Mucosa of descending colon (tissue), 3 donors: ENCODE measurements around the gene TRIM13. TPM values are rescaled to one million over a fixed set of nuclear protein-coding genes. Genes with fewer than 3 reads are reported as not detected.

ENCODE experiments used
- ATAC-seq: fragments of 200-7000 bp; cut with Tn5 transposase; one replicate; pipeline ENCODE4 v1.9.1; 2020; ENCODE audit warnings: mild to moderate bottlenecking, moderate library complexity
- DNase-seq, 3 donors: peaks; one replicate each; pipeline ENCODE4 v3.0.0-alpha.2; 2020
- H3K36me3 ChIP-seq: fragments of 200-600 bp; one replicate; pipeline ENCODE4 v1.8.0; 2021; ENCODE audit warnings: low read depth, mild to moderate bottlenecking
- H3K4me1 ChIP-seq: fragments of 200-600 bp; one replicate; pipeline ENCODE4 v1.8.0; 2021; ENCODE audit warnings: low read depth, mild to moderate bottlenecking
- H3K4me3 ChIP-seq: fragments of 200-600 bp; one replicate; pipeline ENCODE4 v1.8.0; 2021; ENCODE audit warnings: mild to moderate bottlenecking
- H3K9me3 ChIP-seq: fragments of 200-600 bp; one replicate; pipeline ENCODE4 v1.8.0; 2021; ENCODE audit warnings: mild to moderate bottlenecking
- intact Hi-C, 2 donors: fragments of 100-400 bp; cut with DNase I in 1 of 2; cut with micrococcal nuclease in 1 of 2; formaldehyde crosslinking; loops; one replicate each; pipeline versions ENCODE4 v1.11.0 to v1.11.1; 2022; cut with DNase I, micrococcal nuclease
- total RNA-seq, 3 donors: library from RNA; stranded (reverse); fragmentation: NEBNext Ultra II Directional in 2 of 3; extraction: Animal tissue kit (Norgen Biotek cat#: 25700) in 2 of 3; gene quantifications; one replicate each; pipeline versions ENCODE4 v1.2.1 to v1.2.4, GENCODE V29; 2021 to 2023
- TF ChIP-seq, protein P1 (sequence below): fragments of 200-600 bp; IDR thresholded peaks from one replicate; pipeline ENCODE4 v1.8.0; 2022; ENCODE audit warnings: antibody characterized with exemption, mild to moderate bottlenecking
- donor health status: DM: no; HTN: no; CAD: no; lungs with moderate emphysema.
- donor health status: DM: no; HTN: no; CAD: no.
- donor health status: DM: no; HTN: yes; CAD: no.

Gene TRIM13
- total RNA-seq, 3 donors from 2014 or later, result 31.6 to 35.5 (median 32.7) TPM

DNA sequence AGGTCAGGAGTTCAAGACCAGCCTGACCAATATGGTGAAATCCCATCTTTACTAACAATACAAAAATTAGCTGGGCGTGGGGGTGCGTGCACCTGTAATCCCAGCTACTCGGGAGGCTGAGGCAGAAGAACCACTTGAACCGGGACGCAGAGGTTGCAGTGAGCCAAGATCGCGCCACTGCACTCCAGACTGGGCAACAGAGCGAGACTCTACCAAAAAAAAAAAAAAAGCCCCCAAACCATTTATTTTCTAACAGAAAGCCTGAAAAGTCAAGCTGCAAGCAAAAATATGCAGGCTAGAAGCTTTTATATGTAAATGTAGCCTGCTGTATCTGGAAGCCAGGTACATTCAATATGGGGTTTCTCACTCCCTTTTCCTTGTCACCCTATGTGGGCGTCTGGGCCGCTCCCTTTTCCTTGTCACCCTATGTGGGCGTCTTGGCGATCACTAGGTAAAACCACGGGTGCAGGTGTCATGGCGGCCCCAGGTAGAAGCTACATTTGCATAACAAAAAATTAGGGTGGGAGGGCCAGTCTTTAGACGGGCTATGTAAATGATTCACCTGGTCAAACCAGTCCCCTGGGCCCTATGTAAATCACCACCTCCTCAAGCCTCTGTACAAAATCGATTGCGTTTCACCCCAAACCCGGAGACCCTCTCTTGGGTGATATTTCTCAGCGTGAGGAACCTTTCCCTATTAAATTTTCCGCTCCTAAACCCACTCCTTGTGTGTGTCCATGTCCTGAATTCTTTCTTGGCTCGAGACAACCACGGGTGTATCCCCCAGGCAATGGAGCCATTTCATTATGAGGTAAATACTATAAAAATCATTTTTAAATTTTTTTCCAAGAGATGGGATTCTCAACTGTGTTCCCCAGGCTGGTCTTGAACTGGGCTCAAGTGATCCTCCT lies 2.1 kb downstream of the TRIM13 start:
- TF ChIP-seq, protein P1, sequence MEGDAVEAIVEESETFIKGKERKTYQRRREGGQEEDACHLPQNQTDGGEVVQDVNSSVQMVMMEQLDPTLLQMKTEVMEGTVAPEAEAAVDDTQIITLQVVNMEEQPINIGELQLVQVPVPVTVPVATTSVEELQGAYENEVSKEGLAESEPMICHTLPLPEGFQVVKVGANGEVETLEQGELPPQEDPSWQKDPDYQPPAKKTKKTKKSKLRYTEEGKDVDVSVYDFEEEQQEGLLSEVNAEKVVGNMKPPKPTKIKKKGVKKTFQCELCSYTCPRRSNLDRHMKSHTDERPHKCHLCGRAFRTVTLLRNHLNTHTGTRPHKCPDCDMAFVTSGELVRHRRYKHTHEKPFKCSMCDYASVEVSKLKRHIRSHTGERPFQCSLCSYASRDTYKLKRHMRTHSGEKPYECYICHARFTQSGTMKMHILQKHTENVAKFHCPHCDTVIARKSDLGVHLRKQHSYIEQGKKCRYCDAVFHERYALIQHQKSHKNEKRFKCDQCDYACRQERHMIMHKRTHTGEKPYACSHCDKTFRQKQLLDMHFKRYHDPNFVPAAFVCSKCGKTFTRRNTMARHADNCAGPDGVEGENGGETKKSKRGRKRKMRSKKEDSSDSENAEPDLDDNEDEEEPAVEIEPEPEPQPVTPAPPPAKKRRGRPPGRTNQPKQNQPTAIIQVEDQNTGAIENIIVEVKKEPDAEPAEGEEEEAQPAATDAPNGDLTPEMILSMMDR, result no peak
- Histone ChIP-seq H3K4me1 (peaks cover 38% of the 10 kb centered on the region), H3K36me3 (no peaks in the 10 kb centered on the region), H3K4me3 (no peak overlapping the region), H3K9me3 (no peaks in the 10 kb centered on the region)
- intact Hi-C loops, result loop anchor here in 1 of 2 donors (10.0 kb wide), 1 partner anchor 86 kb away; no protein-coding TSS in a partner anchor
- DNase-seq (no peak), ATAC-seq (no peak)

DNA sequence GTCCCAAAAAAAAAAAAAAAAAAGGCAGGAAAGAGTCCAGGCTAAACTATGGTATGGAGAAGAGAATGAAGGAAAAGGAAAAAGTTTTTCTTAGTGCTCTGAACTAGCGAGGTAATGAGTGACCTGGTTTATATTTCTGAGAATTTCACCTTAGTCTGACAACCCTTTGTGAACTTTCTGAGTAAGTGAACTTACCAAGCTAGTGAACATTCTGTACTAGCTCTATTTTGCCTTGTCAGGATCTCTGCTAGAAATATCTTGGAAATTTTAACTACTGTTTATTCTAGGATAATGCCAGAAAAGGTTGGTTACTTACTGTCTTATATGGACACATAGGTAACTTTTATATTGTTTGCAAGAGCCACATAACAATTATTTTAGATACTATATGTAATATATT lies 4.4 kb downstream of the TRIM13 start:
- Histone ChIP-seq H3K4me3 (no peak overlapping the region), H3K36me3 (no peaks in the 10 kb centered on the region), H3K9me3 (no peaks in the 10 kb centered on the region), H3K4me1 (peaks cover 45% of the 10 kb centered on the region)
- ATAC-seq, result no peak
- intact Hi-C loops, result no loop called here
- no peak for DNase-seq
- TF ChIP-seq, protein P1, result no peak

DNA sequence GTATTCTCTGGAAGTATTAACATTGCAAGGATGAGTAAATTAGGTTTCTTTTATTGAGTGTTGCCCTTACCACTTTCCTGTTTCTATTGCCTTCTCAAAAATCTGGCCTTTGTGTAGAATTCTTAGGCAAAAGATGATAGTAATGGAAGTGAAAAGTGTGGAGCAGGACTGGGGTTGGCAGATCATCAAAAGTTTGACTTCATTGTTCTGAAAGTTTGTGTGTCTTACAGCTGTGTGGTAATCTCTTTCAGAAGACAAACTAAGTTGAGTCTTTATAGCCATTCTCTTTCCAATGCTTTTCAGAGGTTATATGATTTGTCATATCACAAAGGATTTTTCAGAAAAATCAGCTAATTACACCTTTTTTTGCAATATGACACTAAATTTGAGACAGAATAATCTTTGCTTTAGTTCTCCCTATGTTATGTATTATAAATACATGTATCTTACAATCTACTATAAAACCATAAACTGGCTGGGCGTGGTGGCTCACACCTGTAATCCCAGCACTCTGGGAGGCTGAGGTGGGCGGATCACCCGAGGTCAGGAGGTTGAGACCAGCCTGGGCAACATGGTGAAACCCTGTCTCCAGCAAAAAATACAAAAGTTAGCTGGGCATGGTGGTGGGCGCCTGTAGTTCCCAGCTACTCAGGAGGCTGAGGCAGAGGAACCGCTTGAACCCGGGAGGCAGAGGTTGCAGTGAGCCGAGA lies 9.7 kb downstream of the TRIM13 start:
- H3K4me3 ChIP-seq, result no peak overlapping the region
- H3K9me3 ChIP-seq, result no peaks in the 10 kb centered on the region
- ATAC-seq (peak; percentile 87), DNase-seq (peak; percentile 74 to 86 (median 78))
- no peaks in the 10 kb centered on the region for H3K36me3 ChIP-seq
- TF ChIP-seq, protein P1, result no peak
- H3K4me1 ChIP-seq, result peaks cover 21% of the 10 kb centered on the region
- intact Hi-C loops, result no loop called here

DNA sequence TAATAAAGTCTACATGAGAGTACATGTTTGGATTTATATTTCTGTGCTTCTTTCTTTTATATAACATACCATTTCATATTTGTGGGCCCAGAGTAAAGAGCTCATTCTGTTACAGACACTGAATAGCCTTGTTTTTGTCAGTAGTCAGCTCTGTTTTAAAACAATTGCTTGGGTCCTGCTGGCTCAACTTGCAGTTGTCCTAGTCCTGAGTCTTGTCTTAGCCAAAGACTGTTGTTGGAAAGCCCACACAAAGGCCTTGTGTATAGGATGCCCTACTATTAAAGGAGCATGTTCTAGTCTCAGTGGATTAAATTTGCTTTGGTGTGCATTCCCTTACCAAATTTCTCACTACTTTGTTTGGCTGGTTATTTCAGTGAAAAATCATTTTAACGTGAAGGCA lies 14.6 kb downstream of the TRIM13 start:
- TF ChIP-seq, protein P1, result no peak
- DNase-seq (no peak), ATAC-seq (no peak)
- Histone ChIP-seq H3K36me3 (no peaks in the 10 kb centered on the region), H3K9me3 (no peaks in the 10 kb centered on the region), H3K4me1 (peaks cover 9% of the 10 kb centered on the region), H3K4me3 (no peak overlapping the region)
- intact Hi-C loops, result loop anchor here in 1 of 2 donors (10.0 kb wide), 1 partner anchor 53 kb away; no protein-coding TSS in a partner anchor

DNA sequence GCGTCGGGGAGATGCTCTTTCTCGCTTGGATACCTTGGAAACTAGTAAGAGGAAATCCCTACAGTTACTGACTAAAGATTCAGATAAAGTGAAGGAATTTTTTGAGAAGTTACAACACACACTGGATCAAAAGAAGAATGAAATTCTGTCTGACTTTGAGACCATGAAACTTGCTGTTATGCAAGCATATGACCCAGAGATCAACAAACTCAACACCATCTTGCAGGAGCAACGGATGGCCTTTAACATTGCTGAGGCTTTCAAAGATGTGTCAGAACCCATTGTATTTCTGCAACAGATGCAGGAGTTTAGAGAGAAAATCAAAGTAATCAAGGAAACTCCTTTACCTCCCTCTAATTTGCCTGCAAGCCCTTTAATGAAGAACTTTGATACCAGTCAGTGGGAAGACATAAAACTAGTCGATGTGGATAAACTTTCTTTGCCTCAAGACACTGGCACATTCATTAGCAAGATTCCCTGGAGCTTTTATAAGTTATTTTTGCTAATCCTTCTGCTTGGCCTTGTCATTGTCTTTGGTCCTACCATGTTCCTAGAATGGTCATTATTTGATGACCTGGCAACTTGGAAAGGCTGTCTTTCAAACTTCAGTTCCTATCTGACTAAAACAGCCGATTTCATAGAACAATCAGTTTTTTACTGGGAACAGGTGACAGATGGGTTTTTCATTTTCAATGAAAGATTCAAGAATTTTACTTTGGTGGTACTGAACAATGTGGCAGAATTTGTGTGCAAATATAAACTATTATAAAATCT lies 15.7 kb downstream of the TRIM13 start:
- ATAC-seq (no peak), DNase-seq (no peak)
- intact Hi-C loops, result loop anchor here in 1 of 2 donors (10.0 kb wide), 1 partner anchor 52 kb away; no protein-coding TSS in a partner anchor
- Histone ChIP-seq H3K36me3 (no peaks in the 10 kb centered on the region), H3K4me1 (peaks cover 9% of the 10 kb centered on the region), H3K9me3 (no peaks in the 10 kb centered on the region), H3K4me3 (no peak overlapping the region)
- TF ChIP-seq, protein P1, result no peak
